T-helper 1 cell (primary cell): ENCODE measurements around the gene ANKMY2.
"Not testable (repeated sequence)": the region's sequence is repeated elsewhere in the genome, so short reads cannot be mapped to it uniquely, and the experiment has no call there.

Experiments
- DNase-seq, 5 donors: peaks; one replicate each; pipeline ENCODE4 v3.0.0-alpha.2; 2012 to 2020

ANKMY2 gene

GRCh38 chr7:16616542-16616941 lies 29.0 kb downstream of the ANKMY2 start:
- peak in 1 of 5 donors; percentile 7 for DNase-seq

DNA sequence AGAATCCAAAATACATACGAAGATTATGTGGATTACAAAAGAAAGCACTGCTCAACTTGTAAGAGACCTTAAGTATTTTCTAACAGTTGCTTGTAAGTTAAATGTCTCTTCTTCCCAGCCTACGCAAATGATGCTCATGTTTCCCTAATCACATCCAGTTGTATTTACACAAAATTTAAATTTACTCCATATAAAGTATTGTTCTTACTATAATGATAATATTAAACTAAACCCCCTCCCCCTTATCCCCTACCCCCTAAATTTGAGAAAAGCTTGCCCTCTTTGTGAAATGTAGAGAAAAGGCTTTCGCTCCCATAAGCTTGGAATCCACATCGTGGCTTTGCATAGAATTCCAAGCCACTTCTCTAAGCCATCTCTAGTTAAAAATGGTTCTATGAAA lies 29.4 kb downstream of the ANKMY2 start:
- DNase-seq: no peak

DNA sequence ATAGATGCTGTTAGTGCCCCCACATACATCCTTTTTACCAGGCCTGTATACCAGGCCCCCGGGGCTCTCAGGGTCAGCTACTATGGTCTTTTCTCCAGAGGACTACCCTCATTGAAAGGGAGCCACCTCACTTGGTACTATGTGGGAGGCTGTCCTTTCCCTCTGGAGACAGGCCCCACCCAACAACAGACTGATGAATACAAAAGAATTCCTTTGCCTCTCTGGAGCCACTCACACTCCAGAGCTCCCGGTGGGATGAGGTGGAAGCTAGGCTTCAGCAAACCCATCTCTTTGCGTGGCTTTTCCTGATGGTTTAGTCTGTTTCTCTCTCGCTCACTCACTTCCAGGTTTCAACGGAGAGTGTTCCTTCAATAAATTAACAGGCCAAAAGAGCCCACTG lies 30.3 kb downstream of the ANKMY2 start:
- DNase-seq: no peak

- DNase-seq: no peak
Measured at GRCh38 chr7:16611711-16612110, 33.8 kb downstream of the ANKMY2 start.

DNA sequence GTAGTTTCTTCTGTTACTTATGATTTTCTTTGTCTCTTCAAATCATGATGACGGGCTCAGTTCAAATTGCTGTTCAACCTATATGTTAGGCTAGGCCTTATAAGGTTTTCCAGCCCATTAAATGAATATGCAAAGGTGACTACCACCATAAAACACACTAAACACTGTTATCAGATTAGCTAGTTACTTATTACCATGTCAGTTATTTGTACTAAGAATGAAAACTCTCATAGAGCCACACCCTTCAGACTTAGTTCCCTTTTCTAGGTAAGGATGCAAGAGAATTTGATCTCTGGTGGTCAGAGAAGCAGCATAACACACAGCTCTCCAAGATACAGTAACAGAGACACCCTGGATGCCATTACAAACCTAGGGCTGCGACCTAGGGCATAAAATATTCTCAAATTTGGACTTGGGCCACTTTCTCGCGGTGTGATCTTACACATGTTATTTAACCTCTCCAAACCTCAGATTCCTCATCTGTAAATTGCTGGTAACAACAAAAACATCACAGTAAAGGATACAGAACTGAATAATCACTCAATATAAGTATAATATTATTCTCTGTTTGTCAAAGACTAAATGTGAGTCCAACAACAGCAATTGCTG lies 35.6 kb downstream of the ANKMY2 start:
- no peak for DNase-seq

- no peak for DNase-seq
Measured at GRCh38 chr7:16606704-16607103, 38.9 kb downstream of the ANKMY2 start.

GRCh38 chr7:16604054-16604453 lies 41.5 kb downstream of the ANKMY2 start:
- peak in 1 of 5 donors; percentile 6 for DNase-seq

- DNase-seq: no peak
Measured at GRCh38 chr7:16603633-16604032, 41.9 kb downstream of the ANKMY2 start.

DNA sequence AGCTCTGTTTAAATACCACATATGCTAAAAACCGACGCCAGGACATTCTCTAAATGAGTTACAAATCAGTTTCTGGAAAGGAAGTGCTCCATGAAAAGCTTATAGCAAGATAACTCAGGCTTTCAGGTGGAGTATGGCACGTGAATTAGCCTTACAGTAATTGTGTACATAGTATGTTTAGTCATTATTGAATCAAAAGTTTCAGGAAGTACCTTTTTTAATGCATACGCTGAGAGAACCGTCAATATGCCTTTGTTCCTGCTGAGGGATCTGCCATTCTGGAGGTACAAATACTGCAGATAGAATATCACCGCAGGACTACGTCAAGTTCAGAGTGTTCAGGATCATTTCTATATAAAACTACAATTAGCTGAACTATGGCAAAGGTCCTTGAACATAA lies 45.7 kb downstream of the ANKMY2 start:
- DNase-seq: no peak

DNA sequence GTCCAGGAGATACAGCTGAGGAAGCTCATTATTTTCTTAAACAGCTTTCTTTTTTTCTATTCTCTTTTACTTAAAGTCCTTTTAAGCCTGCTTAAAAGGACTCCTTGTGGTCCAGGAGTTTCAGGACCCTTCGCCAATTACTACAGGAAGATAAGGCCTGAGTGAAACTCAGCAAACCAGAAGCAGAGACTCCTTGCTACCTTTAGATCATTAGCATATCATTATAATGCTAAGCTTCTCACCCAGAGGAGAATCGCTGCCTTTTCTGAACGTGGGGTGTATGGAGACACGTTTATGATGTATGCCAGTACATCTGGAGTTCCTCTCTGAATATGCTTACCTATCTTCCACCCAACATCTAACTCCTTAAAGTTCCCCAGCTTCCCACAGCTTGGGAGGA lies 47.5 kb downstream of the ANKMY2 start:
- DNase-seq: no peak

DNA sequence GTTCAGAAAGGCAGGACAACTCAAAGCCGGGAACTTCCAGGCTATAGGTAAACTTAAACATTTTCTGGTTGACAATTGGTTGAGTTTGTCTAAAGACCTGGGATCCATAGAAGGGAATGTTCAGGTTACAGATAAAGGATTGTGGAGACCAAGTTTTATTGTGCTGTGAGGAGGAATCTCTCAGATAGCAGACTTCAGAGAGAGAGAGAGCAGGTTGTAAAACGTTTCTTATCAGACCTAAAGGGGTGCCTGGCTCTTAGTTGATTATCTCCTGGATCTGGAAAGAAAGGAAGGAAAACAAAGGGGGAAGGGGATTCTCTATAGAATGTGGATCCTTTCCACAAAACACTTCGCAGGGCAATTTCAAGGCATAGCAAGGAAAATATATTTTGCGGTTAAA lies 50.0 kb downstream of the ANKMY2 start:
- not testable (repeated sequence) for DNase-seq

DNA sequence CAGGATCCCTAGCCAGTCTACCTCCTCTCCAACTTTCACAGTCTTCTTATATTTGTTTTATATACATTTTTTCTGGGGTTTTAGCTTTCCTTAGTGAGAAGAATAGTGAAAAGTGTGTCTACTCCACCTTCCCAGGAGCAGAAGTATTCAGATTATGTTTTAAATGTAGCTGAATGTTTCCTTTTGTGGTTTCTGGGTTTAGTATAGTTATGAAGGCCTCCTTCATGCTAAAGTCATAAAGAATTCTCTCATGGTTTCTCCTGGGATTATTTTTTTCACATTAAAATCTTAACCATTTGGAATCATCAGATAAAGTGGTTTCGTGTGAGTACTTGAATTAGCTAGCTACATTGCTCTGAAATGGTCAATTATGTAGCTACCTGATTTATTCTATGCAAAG lies 50.9 kb downstream of the ANKMY2 start:
- DNase-seq: no peak

DNA sequence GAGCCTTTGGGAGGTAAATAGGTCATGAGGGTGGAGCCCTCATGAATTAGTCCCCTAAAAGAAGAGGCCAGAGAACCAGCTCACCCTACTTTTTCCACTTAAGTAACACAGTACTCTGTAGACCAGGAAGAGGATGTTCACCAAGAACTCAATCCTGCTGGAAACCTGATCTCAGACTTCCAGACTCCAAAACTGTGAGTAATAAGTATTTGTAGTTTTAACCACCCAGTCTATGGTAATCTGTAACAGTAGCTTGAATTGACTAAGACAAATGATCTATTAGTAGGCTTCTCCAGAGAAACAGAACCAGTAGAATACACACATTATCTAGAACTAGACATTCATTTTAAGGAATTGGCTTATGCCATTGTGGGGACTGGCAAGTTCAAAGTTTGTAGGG lies 51.5 kb downstream of the ANKMY2 start:
- DNase-seq: no peak

DNA sequence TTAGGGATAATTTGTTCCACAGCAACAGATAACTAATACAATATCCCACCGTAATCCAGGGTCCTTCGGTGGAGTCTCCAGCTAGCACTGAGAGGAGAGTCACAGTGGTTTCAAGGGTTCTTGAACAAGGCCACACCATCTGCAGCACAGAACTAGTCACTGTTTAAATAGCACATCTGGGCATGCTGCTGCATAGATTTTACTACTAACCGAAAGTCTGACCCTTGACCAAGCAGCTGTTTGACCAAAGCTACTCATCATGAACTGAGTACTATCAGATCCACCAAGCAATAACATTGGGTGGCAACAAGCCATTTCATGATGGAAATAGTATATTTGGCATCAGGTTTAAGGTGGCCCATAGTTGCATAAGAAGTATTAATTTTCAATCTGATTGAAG lies 53.2 kb downstream of the ANKMY2 start:
- DNase-seq: no peak

DNA sequence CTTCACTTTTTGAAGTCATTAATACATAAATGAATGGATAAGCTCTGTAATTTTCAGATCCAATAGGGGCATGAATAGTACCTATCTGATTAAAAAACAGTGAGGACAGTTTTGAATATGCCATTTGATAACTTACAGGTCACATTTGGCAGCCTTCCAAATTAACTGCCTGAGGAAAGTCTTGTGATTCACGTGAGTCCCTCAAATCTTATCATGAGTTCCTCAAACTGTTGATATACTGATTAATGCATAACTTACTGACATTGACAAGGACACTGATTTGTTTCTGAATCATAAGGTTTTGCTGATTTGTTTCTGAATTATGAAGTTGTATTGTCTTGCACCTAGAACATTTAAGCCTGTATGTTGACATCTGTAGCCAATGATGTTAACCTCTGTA lies 55.1 kb downstream of the ANKMY2 start:
- DNase-seq: no peak

DNA sequence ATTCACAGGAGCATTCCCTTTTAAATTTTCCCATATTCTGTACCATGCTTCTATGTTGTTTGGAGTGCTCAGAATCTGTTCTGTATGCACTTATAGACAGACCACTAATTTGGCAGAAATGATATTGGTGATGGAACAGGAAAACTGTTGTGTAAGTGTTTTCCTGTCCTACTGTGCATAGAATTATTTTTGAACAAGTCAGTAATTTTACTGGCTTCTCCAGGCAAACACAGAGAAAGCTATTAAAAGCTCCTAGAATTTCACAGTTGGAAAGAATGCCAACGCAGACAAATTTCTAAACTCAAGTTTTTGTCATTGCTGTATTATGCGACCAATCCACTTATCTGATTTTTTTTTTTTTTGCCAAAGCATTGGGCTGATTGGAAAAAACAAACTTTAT lies 55.7 kb downstream of the ANKMY2 start:
- DNase-seq: no peak

GRCh38 chr7:16587790-16588189 lies 57.8 kb downstream of the ANKMY2 start:
- no peak for DNase-seq

DNA sequence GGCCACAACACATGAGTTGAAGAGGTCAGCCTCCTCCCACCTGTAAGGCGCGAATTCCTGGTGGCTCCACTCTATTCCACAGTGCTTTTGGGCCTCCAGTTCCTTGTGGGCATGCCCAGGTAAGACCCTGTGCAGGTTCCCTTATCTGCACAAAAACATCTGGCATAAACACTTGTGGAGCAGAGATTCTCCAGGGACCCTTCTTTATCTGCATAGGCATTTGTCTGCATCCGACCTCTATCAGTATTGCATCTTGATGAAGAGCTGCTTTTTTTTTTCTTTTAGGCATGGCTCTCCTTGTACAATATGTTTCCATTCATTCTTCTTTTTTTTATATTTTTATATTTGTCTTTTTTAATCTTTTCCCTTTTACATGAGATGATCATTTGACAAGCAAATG lies 58.4 kb downstream of the ANKMY2 start:
- DNase-seq: no peak

GRCh38 chr7:16586081-16586874 lies 59.3 kb downstream of the ANKMY2 start:
- DNase-seq: no peak

DNA sequence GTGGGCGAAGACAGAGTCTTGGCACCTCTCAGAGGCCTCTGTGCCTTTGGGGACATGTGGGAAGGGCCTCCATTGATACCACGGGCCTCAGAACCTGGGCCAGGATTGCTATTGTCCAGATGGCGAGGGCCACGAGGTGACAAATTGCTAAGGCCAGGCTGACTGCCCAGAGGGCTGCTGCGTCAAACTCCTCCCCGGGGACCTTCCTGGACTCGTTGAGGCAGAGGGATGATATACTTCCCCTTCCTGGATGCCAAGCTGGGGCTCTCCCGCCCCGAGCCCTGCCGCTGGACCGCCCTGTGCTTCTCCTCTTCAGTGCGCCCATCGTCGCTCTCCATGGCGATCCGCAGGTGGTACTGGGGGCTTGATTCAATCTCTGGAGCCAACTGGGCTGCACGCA lies 60.0 kb downstream of the ANKMY2 start:
- DNase-seq: no peak

- no peak for DNase-seq
Measured at GRCh38 chr7:16583834-16584233, 61.7 kb downstream of the ANKMY2 start.

- DNase-seq: no peak
Measured at GRCh38 chr7:16581286-16581685, 64.3 kb downstream of the ANKMY2 start.

- no peak for DNase-seq
Measured at GRCh38 chr7:16579216-16579615, 66.3 kb downstream of the ANKMY2 start.

DNA sequence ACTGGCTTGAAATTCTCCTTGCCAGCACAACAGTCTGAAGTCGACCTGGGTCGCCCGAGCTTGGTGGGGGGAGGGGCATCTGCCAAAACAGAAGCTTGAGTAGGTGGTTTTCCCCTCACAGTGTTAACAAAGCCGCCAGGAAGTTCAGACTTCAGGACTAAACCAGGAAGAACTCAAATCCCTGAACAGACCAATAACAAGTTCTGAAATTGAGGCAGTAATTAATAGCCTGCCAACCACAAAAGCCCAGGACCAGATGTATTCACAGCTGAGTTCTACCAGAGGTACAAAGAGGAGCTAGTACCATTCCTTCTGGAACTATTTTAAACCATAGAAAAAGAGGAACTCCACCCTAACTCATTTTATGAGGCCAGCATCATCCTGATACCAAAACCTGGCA lies 73.6 kb downstream of the ANKMY2 start:
- no peak for DNase-seq
